Stomach (tissue), 9 donors: ENCODE results near the gene MRPL53. TPM values are rescaled to one million over a fixed set of nuclear protein-coding genes. Genes with fewer than 3 reads are reported as not detected.

ENCODE experiments used
- DNase-seq, 2 donors: peaks; one replicate each; pipeline versions ENCODE4 v3.0.0 to v3.0.0-alpha.2; 2013 to 2019
- H3K27ac ChIP-seq, 5 donors: fragments of 200-600 bp in 4 of 5; sonication (generic) in 4 of 5; one replicate each; pipeline ENCODE4 v1.5.1; 2013 to 2019; ENCODE audit warnings: mild to moderate bottlenecking in 1 of 5, moderate library complexity in 1 of 5
- H3K27me3 ChIP-seq, 3 donors: fragments of 200-600 bp; sonication (generic); one replicate each; pipeline ENCODE4 v1.5.1; 2017 to 2019; ENCODE audit warnings: mixed run types in 1 of 3
- H3K36me3 ChIP-seq, 4 donors: fragments of 200-600 bp; sonication (generic); 1 replicate in 3 of 4; 2 replicates in 1 of 4; pipeline ENCODE4 v1.5.1; 2016 to 2019
- H3K4me1 ChIP-seq, 4 donors: fragments of 200-600 bp; sonication (generic); one replicate each; pipeline ENCODE4 v1.5.1; 2016 to 2019
- H3K4me3 ChIP-seq, 4 donors: fragments of 200-600 bp; sonication (generic) in 3 of 4; one replicate each; pipeline ENCODE4 v1.5.1; 2016 to 2019; ENCODE audit warnings: mild to moderate bottlenecking in 1 of 4
- H3K9me3 ChIP-seq, 4 donors: fragments of 200-600 bp; sonication (generic); one replicate each; pipeline ENCODE4 v1.5.1; 2016 to 2019
- CTCF ChIP-seq, 7 experiments: fragments of 450-650 bp in 4 of 7; fragments of 200-600 bp in 3 of 7; sonication (generic) in 3 of 7; IDR thresholded peaks; one replicate each; pipeline ENCODE4 v1.5.1; 2016 to 2019; ENCODE audit warnings: antibody characterized with exemption in 7 of 7, control low read depth in 2 of 7, mild to moderate bottlenecking in 1 of 7
- EP300 ChIP-seq: sonication (generic); formaldehyde crosslinking; IDR thresholded peaks from one replicate; pipeline ENCODE4 v1.6.1; 2017; ENCODE audit warnings: antibody characterized with exemption
- POLR2A ChIP-seq, 4 donors: fragments of 450-650 bp; IDR thresholded peaks; one replicate each; pipeline ENCODE4 v1.6.1; 2016; ENCODE audit warnings: antibody characterized with exemption in 4 of 4, control low read depth in 2 of 4, mild to moderate bottlenecking in 1 of 4, moderate library complexity in 1 of 4
- POLR2AphosphoS5 ChIP-seq, 3 donors: sonication (generic); formaldehyde crosslinking; IDR thresholded peaks; one replicate each; pipeline ENCODE4 v1.6.1; 2016; ENCODE audit warnings: antibody characterized with exemption in 3 of 3
- WGBS, 5 donors: extraction: QIAGEN DNeasy Blood & Tissue Kit in 3 of 5; methylation state at CpG; one replicate each; pipeline versions ENCODE4 v1.1.5 to v1.1.7; 2013 to 2018; 5-methylcytosine and 5-hydroxymethylcytosine counted together
- intact Hi-C: fragments of 100-400 bp; cut with DNase I; formaldehyde crosslinking; loops from one replicate; pipeline ENCODE4 v1.15.1; 2023; ENCODE audit warnings: low total_unique reads
- polyA plus RNA-seq, 3 donors: library from polyadenylated mRNA; stranded (reverse); fragments of 200-250 nt; gene quantifications; one replicate each; pipeline ENCODE4 v1.2.3, GENCODE V29; 2013
- total RNA-seq, 5 donors: library from RNA; depleted of rRNA; stranded (reverse); fragments of >200 nt; gene quantifications; one replicate each; pipeline versions ENCODE4 v1.1.0 to v1.2.3, GENCODE V29; 2014 to 2016
- donor health status: healthy with polysubstance abuse.
- donor health status: Bipolar disorder and iron deficiency.
- donor health status: healthy.

MRPL53 gene
- total and polyA plus RNA-seq, 8 donors = 4.6 to 335 (median 81.3) TPM

DNA sequence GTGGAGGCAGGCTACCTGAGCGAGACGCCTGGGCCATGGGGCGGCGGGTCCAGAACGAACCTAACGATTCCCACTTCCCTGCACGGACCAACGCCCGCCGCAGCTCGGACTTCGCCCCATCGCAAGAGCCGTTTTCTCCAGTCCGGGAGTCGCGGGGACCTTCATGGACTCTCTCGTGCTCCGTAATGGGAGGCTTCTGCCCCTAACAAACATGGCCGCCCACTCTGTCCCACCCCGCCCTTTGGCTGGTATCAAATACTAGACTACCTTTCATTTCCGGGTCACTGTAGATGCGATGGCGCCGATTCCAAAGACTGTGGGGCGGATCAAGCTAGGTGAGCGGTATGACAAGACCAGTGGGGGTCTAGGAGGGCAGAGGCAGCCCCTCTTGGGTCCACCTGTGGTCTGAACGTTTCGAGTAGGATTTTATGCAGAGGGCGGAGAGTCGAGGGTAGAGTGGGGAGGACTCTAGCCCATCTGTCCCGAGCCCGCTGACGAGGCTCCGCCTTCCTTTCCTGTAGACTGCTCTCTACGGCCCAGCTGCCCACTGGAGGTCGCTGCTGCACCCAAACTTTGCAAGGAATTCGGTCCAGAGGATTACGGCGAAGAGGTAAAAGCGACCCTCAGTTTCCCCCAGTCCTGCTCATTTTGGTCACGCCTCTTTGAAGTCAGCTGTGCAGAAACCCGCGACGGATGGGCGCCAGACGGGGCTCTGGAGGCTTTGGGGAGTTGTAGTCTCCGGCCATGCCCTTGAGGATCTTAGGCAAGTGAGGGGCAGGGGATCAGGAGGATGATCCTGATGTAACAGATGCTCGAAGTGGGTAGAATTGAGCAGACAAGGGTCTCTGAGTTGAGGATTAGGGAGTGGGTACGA is 10.6 kb upstream of the MRPL53 start, which contains the start of the genes CCDC142 and TTC31:
CCDC142 (minus strand) TSS at position 198 of the 874 bp plus-strand sequence; CDS start at position 37, 161 bp downstream.
TTC31 (plus strand) TSS at position 281 of the 874 bp plus-strand sequence; CDS start at position 296, 15 bp downstream.
- Histone ChIP-seq H3K27me3 (no peaks in the 10 kb centered on the region), H3K27ac (peak within 1 kb of the TSS; percentile 80 to 94 (median 92)), H3K36me3 (peaks cover 9 to 61% (median 54%) of the 10 kb centered on the region in 4 donors), H3K4me1 (peaks cover 20 to 49% (median 41%) of the 10 kb centered on the region in 4 donors), H3K4me3 (peak within 1 kb of the TSS; percentile 76 to 98 (median 92)), H3K9me3 (no peaks in the 10 kb centered on the region)
- DNase-seq = peak; percentile 97 to 99
- 0 to 2% (median 1%) methylated on average over 30 to 50 of the region's 50 CpGs for WGBS, 5 donors
- intact Hi-C loops = loop anchor here (5.0 kb wide), 1 partner anchor 104 kb away; no protein-coding TSS in a partner anchor
- TF ChIP-seq CTCF (IDR thresholded peaks at IDR 0.05) (peak in 5 of 7 experiments; percentile 63 to 91 (median 78)), POLR2AphosphoS5 (IDR thresholded peaks at IDR 0.05) (peak; percentile 59 to 87 (median 69)), EP300 (no peak), POLR2A (IDR thresholded peaks at IDR 0.05) (no peak)

DNA sequence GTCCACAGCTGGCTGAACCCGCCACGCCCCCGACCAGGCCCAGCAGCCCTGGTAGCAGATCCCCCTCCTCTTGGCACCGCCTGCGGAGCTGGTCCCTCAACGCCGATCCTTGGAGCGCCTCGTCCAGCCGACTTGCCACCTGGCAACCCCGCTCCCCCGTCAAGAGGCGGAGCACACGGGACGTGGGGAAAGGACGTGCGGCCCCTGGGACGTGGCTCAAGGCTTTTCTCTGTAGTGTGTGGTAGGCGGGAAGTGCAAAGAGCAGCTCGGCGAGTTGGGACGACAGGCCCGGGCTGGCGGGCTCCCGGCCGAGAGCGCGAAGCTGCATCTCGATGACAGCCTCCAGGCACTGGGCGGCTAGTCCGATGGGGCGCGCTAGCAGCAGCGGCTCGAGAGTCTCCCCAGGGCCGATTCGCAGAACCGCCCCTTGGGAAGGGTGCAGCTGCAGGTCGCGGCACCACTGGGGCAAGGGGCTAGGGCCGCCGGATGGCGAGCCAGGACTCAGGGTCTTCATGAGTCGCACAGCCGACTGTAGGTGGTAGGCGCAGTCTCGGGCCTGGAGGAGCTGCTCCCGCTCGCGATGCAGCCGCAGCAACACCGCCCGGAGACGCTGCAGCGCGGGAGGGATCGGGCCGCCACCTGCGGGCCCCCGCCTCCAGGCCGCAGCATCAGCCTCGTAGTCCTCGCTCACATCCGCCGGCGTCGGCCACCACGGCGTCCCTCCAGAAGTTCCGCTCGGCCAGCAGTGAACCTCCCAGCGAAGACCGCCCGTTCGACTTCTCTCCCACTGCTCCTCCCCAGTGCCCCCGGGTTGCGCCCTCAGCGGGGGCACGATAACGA is 9.7 kb upstream of the MRPL53 start:
- peak overlapping the region; percentile 80 to 94 (median 92) for H3K27ac ChIP-seq

DNA sequence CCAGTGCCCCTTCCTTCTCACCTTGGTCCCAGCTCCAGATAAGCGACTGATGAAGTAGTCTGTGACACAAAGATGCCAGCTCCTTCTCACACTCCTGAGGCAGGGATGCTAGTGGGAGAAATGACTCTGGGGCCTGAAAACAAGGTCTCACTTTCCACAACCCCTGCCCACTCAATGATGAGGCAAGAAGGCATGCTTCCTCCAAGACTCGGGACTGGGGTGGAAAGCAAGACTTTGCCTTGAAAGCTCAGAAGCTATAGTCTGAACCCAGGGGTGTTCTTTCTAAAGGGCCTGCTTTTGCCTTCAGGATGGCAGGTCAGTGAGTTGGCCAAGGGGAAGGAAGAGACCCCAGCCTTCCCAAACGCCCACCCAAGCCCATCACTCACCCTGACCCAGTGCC is 9.0 kb upstream of the MRPL53 start:
- TF ChIP-seq POLR2A (IDR thresholded peaks at IDR 0.05) (no peak), CTCF (IDR thresholded peaks at IDR 0.05) (no peak), POLR2AphosphoS5 (IDR thresholded peaks at IDR 0.05) (no peak), EP300 (no peak)
- no peak for DNase-seq
- no peaks in the 10 kb centered on the region for H3K9me3 ChIP-seq
- peak overlapping the region; percentile 76 to 98 (median 92) for H3K4me3 ChIP-seq
- H3K27me3 ChIP-seq = no peaks in the 10 kb centered on the region
- H3K36me3 ChIP-seq = peaks cover 9 to 61% (median 50%) of the 10 kb centered on the region in 4 donors
- intact Hi-C loops = loop anchor here (5.0 kb wide), 1 partner anchor 106 kb away; no protein-coding TSS in a partner anchor
- H3K27ac ChIP-seq = peak overlapping the region in 3 of 5 donors; percentile 92 to 94 (median 93)
- WGBS, 5 donors = 41 to 75% (median 54%) methylated on average over 1 to 3 of the region's 3 CpGs
- H3K4me1 ChIP-seq = peaks cover 20 to 49% (median 41%) of the 10 kb centered on the region in 4 donors

More for the DNA sequence above, 9.7 kb upstream of the MRPL53 start:
- Histone ChIP-seq H3K36me3 (peaks cover 9 to 61% (median 53%) of the 10 kb centered on the region in 4 donors), H3K4me3 (peak overlapping the region; percentile 76 to 98 (median 92)), H3K9me3 (no peaks in the 10 kb centered on the region), H3K27me3 (no peaks in the 10 kb centered on the region), H3K4me1 (peaks cover 20 to 49% (median 41%) of the 10 kb centered on the region in 4 donors)
- WGBS, 5 donors = 0 to 8% (median 1%) methylated on average over 17 to 80 of the region's 80 CpGs
- intact Hi-C loops = loop anchor here (5.0 kb wide), 1 partner anchor 105 kb away; no protein-coding TSS in a partner anchor
- TF ChIP-seq EP300 (no peak), POLR2AphosphoS5 (IDR thresholded peaks at IDR 0.05) (no peak), POLR2A (IDR thresholded peaks at IDR 0.05) (no peak), CTCF (IDR thresholded peaks at IDR 0.05) (no peak)
- DNase-seq = peak in 1 of 2 donors; percentile 62
